ENCODE measurements around the gene FNDC3B.

The FNDC3B gene

GRCh38 chr3:172201870-172202236, 162.5 kb downstream of the FNDC3B start:
- H3K27ac ChIP-seq (ENCODE audit: low read length): no peak overlapping the region
- H3K4me2 ChIP-seq (ENCODE audit: low read depth, low read length): no peak overlapping the region
- no peaks in the 10 kb centered on the region for H3K27me3 ChIP-seq (replicated peaks; ENCODE audit: insufficient read depth, low read length)
- H2AFZ ChIP-seq (ENCODE audit: low read length): no peak overlapping the region
- H3K79me2 ChIP-seq (ENCODE audit: low read length): peaks cover 92% of the 10 kb centered on the region
- TF ChIP-seq, protein P1, sequence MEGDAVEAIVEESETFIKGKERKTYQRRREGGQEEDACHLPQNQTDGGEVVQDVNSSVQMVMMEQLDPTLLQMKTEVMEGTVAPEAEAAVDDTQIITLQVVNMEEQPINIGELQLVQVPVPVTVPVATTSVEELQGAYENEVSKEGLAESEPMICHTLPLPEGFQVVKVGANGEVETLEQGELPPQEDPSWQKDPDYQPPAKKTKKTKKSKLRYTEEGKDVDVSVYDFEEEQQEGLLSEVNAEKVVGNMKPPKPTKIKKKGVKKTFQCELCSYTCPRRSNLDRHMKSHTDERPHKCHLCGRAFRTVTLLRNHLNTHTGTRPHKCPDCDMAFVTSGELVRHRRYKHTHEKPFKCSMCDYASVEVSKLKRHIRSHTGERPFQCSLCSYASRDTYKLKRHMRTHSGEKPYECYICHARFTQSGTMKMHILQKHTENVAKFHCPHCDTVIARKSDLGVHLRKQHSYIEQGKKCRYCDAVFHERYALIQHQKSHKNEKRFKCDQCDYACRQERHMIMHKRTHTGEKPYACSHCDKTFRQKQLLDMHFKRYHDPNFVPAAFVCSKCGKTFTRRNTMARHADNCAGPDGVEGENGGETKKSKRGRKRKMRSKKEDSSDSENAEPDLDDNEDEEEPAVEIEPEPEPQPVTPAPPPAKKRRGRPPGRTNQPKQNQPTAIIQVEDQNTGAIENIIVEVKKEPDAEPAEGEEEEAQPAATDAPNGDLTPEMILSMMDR (IDR thresholded peaks at IDR 0.05; ENCODE audit: low read length): no peak
- TF ChIP-seq EZH2phosphoT487 (IDR thresholded peaks at IDR 0.05; ENCODE audit: low read length): no peak
- TF ChIP-seq EZH2 (optimal IDR thresholded peaks at IDR 0.05; ENCODE audit: low read depth, low read length): no peak
- H3K9ac ChIP-seq (ENCODE audit: low read length): no peak overlapping the region
- H3K4me1 ChIP-seq (ENCODE audit: low read length): no peaks in the 10 kb centered on the region
- no peaks in the 10 kb centered on the region for H3K9me2 ChIP-seq (replicated peaks; ENCODE audit: insufficient read depth, low read length)
- peaks cover 5% of the 10 kb centered on the region for H4K20me1 ChIP-seq (ENCODE audit: insufficient read depth, low read length)
- no peaks in the 10 kb centered on the region for H3F3A ChIP-seq (ENCODE audit: insufficient read depth, low read length)
- peaks cover 6% of the 10 kb centered on the region for H3K36me3 ChIP-seq (replicated peaks; ENCODE audit: insufficient read depth, low read length)
- no peaks in the 10 kb centered on the region for H3K9me3 ChIP-seq (replicated peaks; ENCODE audit: insufficient read depth, low read length)
- no peak for DNase-seq
- H3K4me3 ChIP-seq (ENCODE audit: low read length): no peak overlapping the region

DNA sequence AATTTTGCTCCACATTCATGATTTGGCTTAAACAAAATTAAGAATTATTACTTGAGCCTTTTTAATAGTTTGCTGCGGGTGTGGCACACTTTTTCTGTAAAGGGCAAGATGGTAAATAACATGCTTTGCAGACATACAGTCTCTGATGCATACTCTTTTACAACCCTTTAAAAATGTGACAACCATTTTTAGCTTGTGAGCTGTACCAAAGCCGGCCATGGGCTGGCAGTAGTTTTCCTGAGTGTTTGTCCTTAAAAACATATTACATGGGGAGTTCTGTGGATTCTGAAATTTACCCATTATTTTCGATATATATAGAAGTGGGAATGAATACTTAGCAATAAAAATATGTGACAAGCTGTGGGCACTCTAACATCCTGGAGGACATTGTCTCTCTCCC, 163.4 kb downstream of the FNDC3B start:
- H3K9ac ChIP-seq (ENCODE audit: low read length): no peak overlapping the region
- H3K27ac ChIP-seq (ENCODE audit: low read length): no peak overlapping the region
- no peak for TF ChIP-seq EZH2 (optimal IDR thresholded peaks at IDR 0.05; ENCODE audit: low read depth, low read length)
- no peak for TF ChIP-seq EZH2phosphoT487 (IDR thresholded peaks at IDR 0.05; ENCODE audit: low read length)
- TF ChIP-seq, protein P1 (IDR thresholded peaks at IDR 0.05; ENCODE audit: low read length): no peak
- peaks cover 6% of the 10 kb centered on the region for H3K36me3 ChIP-seq (replicated peaks; ENCODE audit: insufficient read depth, low read length)
- no peak overlapping the region for H3K4me2 ChIP-seq (ENCODE audit: low read depth, low read length)
- no peaks in the 10 kb centered on the region for H3F3A ChIP-seq (ENCODE audit: insufficient read depth, low read length)
- peaks cover 94% of the 10 kb centered on the region for H3K79me2 ChIP-seq (ENCODE audit: low read length)
- DNase-seq: no peak
- H3K9me2 ChIP-seq (replicated peaks; ENCODE audit: insufficient read depth, low read length): no peaks in the 10 kb centered on the region
- no peak overlapping the region for H2AFZ ChIP-seq (ENCODE audit: low read length)
- no peaks in the 10 kb centered on the region for H3K27me3 ChIP-seq (replicated peaks; ENCODE audit: insufficient read depth, low read length)
- H3K4me3 ChIP-seq (ENCODE audit: low read length): no peak overlapping the region
- H3K4me1 ChIP-seq (ENCODE audit: low read length): no peaks in the 10 kb centered on the region
- no peaks in the 10 kb centered on the region for H3K9me3 ChIP-seq (replicated peaks; ENCODE audit: insufficient read depth, low read length)
- peaks cover 5% of the 10 kb centered on the region for H4K20me1 ChIP-seq (ENCODE audit: insufficient read depth, low read length)

DNA sequence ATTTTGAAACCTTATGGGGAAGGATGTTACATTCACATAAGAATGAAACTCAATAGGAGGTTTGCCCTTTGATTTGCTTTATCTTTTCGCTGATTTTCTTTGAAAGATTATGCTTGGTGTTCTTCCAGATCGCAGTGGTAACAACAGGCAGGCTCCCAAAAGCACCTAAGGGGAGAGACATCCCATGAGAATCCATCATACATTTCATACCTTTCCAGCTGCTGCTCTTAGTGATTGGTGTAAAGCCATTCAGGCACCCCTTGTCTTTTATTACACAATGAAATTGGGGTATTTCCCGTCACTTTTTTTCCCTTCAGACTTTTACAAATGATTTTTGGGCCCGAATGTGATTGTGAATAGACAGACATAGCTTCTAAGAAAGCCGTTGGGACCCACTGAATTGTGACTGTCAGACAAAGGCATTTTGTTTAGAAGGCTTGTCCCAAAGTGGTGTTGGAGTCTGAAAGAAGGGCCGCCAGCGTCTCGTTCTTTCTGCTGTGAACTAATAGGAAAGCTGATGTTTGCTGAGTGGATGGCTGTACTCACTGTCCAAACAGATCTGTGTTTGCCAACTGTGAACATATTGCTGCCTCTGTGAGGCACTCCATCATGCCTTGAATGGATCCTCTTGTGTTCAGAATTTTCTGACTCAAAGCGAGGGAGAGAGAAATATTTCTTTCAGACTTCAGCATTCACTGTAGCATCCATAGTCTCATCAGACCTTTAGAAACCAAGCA, 164.3 kb downstream of the FNDC3B start:
- Histone ChIP-seq H3K27me3 (replicated peaks; ENCODE audit: insufficient read depth, low read length) (no peaks in the 10 kb centered on the region), H3K4me3 (ENCODE audit: low read length) (no peak overlapping the region), H3K79me2 (ENCODE audit: low read length) (peaks cover 94% of the 10 kb centered on the region), H3K9ac (ENCODE audit: low read length) (no peak overlapping the region), H3K4me1 (ENCODE audit: low read length) (no peaks in the 10 kb centered on the region), H3F3A (ENCODE audit: insufficient read depth, low read length) (no peaks in the 10 kb centered on the region), H3K36me3 (replicated peaks; ENCODE audit: insufficient read depth, low read length) (peaks cover 6% of the 10 kb centered on the region), H3K9me3 (replicated peaks; ENCODE audit: insufficient read depth, low read length) (no peaks in the 10 kb centered on the region), H2AFZ (ENCODE audit: low read length) (no peak overlapping the region), H3K27ac (ENCODE audit: low read length) (no peak overlapping the region), H3K4me2 (ENCODE audit: low read depth, low read length) (no peak overlapping the region), H3K9me2 (replicated peaks; ENCODE audit: insufficient read depth, low read length) (no peaks in the 10 kb centered on the region), H4K20me1 (ENCODE audit: insufficient read depth, low read length) (peaks cover 5% of the 10 kb centered on the region)
- TF ChIP-seq EZH2 (optimal IDR thresholded peaks at IDR 0.05; ENCODE audit: low read depth, low read length): no peak
- no peak for TF ChIP-seq EZH2phosphoT487 (IDR thresholded peaks at IDR 0.05; ENCODE audit: low read length)
- TF ChIP-seq, protein P1 (IDR thresholded peaks at IDR 0.05; ENCODE audit: low read length): no peak
- no peak for DNase-seq
